Fibroblast of pulmonary artery (primary cell): Measurements from ENCODE around the gene ING3.
"Not testable (repeated sequence)": the region's sequence is repeated elsewhere in the genome, so short reads cannot be mapped to it uniquely, and the experiment has no call there.

ENCODE experiments used
- DNase-seq: peaks from one replicate; pipeline ENCODE4 v3.0.0-alpha.2; 2010; ENCODE audit warnings: low read depth
- H3K4me3 ChIP-seq: replicated peaks from 2 replicates; pipeline ENCODE4 v1.5.1; 2011; ENCODE audit warnings: low read depth, mild to moderate bottlenecking, control low read depth, low read length, moderate library complexity
- CTCF ChIP-seq: IDR thresholded peaks from 2 replicates; pipeline ENCODE4 v1.5.1; 2011; ENCODE audit warnings: mild to moderate bottlenecking, control low read depth, low read length, inconsistent platforms; ENCODE audit errors: missing control alignments

ING3 gene

GRCh38 chr7:121002048-121002756 is 51.6 kb downstream of the ING3 start:
- H3K4me3 ChIP-seq: no peak overlapping the region
- peak; percentile 31 for DNase-seq
- TF ChIP-seq CTCF: peak; percentile 5

GRCh38 chr7:121002757-121003200 is 52.2 kb downstream of the ING3 start:
- DNase-seq: peak; percentile 54
- no peak for TF ChIP-seq CTCF
- H3K4me3 ChIP-seq: no peak overlapping the region

DNA sequence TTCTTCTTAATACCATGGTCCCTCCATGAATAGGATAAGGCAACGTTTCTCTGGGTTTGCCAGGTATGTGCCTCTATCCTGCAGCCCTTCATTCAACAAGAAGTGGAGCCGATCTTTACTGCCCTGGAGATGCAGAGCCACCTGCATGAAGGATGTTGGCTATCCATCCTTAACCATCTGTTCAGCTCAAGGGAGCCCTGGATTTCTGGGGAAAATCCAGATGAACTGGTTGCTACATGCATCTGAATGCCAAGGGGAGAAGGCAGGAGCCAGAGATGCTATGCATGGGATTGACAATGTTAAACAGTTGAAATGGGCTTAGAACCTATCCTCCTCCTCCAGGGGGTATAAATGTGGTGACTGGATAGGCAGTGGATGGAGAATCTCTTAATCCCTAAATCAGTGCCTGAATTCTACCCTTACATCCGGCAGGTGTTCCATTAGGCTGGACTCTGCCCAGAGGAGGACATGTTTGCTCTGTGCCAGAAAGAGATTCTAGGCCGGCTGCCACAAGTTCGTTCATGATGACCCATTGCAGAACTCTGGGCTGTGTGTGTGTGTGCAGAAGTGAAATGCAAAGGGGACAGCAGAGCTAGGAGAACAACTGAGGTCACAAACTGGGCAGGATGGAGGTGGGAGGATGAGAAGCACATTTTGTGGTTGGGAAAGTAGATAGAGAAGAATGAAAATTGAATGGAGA is 53.6 kb downstream of the ING3 start:
- no peak for DNase-seq
- H3K4me3 ChIP-seq: no peak overlapping the region
- TF ChIP-seq CTCF: no peak

DNA sequence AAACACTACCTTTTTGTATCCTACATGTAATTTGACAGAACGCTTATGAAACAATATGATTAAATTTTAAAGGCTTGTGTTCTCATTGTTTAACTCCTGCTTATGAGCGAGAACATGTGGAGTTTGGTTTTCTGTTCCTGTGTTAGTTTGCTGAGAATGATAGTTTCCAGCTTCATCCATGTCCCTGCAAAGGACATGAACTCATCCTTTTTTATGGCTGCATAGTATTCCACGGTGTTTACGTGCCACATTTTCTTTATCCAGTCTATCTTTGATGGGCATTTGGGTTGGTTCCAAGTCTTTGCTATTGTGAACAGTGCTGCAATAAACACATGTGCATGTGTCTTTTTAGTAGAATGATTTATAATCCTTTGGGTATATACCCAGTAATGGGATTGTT is 54.5 kb downstream of the ING3 start:
- not testable (repeated sequence) for DNase-seq

GRCh38 chr7:121005996-121006584 is 55.5 kb downstream of the ING3 start:
- no peak overlapping the region for H3K4me3 ChIP-seq
- DNase-seq: no peak
- TF ChIP-seq CTCF: no peak

More for the DNA sequence above, 54.5 kb downstream of the ING3 start:
- not testable (repeated sequence) for H3K4me3 ChIP-seq

GRCh38 chr7:121006711-121007315 is 56.2 kb downstream of the ING3 start:
- no peak overlapping the region for H3K4me3 ChIP-seq
- TF ChIP-seq CTCF: no peak
- no peak for DNase-seq

- no peak for DNase-seq
- no peak for TF ChIP-seq CTCF
These were observed 58.2 kb downstream of the ING3 start for GRCh38 chr7:121008816-121009215.

More at GRCh38 chr7:121008816-121009215, 58.2 kb downstream of the ING3 start:
- no peak overlapping the region for H3K4me3 ChIP-seq
